Epithelial cell of esophagus (primary cell): ENCODE measurements around the gene E4F1.

ENCODE experiments used
- DNase-seq: peaks from one replicate; pipeline ENCODE4 v3.0.0; 2010; ENCODE audit warnings: low read depth
- H3K4me3 ChIP-seq: 2 replicates; pipeline ENCODE4 v1.5.1; 2011; ENCODE audit warnings: mild to moderate bottlenecking, low read length, control low read depth
- TF ChIP-seq, protein P1 (sequence below): IDR thresholded peaks from 2 replicates; pipeline ENCODE4 v1.5.1; 2011; ENCODE audit warnings: low read depth, mild to moderate bottlenecking, low read length, control low read depth, inconsistent platforms; ENCODE audit not compliant: insufficient read depth; ENCODE audit errors: missing control alignments

E4F1 gene

DNA sequence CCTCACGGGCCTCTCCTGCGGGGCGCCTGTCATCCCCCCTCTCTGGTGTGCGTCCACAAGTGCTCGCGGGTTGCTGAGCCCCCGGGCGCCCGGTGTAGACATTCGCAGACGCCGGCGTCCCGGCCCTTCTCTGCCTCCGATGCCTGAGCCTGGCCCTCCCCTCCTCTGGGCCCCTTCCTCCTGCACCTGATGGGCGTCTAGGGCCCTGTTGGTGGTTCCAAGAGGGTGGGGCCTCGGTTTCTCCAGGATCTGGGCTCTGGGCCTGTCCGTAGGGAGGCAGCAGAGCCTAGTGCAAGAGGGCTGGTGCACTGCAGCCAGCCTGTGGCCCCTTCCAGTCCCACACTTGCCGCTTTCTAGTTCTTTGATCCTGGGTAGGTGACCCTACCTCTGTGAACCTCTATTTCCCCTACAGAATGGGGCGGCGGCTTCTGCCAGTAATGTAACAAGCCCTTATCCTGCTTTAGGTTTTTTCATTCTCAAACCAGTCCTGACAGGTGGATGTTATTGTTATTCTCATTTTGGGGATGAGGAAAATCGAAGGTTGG lies 623 bp downstream of the E4F1 start:
- DNase-seq, result peak; percentile 63
- TF ChIP-seq, protein P1, sequence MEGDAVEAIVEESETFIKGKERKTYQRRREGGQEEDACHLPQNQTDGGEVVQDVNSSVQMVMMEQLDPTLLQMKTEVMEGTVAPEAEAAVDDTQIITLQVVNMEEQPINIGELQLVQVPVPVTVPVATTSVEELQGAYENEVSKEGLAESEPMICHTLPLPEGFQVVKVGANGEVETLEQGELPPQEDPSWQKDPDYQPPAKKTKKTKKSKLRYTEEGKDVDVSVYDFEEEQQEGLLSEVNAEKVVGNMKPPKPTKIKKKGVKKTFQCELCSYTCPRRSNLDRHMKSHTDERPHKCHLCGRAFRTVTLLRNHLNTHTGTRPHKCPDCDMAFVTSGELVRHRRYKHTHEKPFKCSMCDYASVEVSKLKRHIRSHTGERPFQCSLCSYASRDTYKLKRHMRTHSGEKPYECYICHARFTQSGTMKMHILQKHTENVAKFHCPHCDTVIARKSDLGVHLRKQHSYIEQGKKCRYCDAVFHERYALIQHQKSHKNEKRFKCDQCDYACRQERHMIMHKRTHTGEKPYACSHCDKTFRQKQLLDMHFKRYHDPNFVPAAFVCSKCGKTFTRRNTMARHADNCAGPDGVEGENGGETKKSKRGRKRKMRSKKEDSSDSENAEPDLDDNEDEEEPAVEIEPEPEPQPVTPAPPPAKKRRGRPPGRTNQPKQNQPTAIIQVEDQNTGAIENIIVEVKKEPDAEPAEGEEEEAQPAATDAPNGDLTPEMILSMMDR, result peak; percentile 15
- H3K4me3 ChIP-seq, result peak overlapping the region; percentile 87

DNA sequence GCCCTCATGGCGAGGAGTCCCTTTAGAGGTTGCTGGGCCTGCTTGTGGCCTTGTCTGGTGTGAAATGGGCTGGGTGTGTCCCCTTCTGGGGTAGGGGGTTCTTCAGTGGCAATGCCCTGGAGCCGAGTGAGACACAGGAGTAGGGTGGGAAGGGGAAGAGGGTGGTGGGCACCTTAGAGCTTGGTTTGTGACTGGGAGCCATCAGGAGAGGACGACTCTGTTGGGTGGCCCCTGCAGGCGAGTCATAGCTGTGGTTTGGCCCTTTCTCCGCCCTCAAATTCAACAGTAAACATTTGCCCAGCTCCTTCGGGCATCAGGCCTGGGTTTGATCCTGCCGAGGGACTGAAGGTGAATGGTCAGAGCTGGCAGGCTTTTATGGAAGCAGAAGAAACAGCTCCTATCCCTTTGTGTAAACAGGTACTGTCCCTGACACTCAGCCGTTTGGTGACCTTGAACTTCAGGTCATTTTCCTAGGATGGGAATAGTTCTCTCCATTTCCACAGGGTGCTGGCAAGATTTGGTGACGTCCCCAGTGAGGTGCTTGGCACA lies 2.9 kb downstream of the E4F1 start:
- no peak for DNase-seq
- no peak overlapping the region for H3K4me3 ChIP-seq
- TF ChIP-seq, protein P1, result no peak

DNA sequence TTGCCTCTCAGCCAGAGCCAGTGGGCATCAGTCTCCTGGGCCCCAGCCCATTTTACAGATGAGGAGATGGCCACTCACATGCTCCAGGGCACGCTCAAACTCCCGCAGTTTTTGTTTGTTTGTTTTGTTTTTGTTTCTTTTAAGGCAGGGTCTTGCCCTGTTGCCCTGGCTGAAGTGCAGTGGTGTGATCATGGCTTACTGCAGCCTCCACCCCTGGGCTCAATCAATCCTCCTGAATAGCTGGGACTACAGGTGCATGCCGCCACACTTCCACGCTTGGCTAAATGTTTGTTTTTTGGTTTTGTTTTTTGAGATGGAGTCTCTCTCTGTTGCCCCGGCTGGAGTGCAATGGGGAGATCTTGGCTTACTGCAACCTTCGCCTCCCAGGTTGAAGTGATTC lies 3.5 kb downstream of the E4F1 start:
- TF ChIP-seq, protein P1, result no peak
- H3K4me3 ChIP-seq, result no peak overlapping the region
- DNase-seq, result no peak

DNA sequence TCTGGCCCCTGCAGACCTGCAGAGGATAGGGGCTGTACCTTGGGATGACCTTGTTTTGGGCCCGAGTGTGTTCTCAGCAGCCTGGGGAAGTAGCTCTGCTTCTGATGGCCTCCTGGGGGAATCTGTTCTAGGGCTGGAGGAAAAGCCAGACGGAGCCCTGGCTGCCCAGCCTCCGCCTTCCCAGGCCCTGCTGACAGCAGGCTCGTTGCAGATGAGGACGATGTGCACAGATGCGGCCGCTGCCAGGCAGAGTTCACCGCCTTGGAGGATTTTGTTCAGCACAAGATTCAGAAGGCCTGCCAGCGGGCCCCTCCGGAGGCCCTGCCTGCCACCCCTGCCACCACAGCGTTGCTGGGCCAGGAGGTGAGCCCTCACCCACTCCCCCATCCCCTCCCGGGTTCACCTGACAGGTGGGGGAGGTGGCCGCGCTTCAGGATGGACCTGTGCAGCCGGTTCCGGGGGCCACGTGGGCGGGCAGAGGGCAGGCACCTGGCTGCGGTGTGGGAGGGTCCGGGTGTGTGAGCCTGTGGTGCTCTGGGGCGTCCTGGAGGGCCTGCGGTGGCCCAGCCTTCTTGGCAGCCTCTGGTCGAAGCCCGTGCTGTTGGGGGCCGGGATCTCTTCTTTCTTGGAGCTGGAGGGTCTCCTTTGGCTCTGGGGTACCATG lies 4.9 kb downstream of the E4F1 start:
- DNase-seq, result no peak
- no peak overlapping the region for H3K4me3 ChIP-seq
- TF ChIP-seq, protein P1, result no peak

DNA sequence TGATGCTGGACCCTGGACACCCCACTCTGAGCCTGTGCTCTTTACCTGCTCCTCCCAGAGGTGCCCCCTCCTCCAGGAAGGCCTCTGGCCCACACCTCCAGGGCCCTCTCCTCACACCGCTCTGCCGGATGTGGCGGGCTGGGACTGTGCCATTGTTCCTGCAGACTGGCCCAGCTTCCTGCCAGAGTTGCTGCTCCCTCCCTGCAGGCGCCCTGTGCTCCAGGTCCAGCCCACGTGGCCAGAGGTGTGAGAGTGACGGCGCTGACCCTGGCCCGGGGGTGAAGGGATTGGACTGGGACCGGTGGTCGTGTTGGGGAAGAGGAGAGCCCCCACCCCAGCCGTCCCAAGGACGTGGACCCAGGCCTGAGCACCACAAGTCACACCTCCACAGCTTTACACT lies 5.7 kb downstream of the E4F1 start:
- no peak for DNase-seq
- TF ChIP-seq, protein P1, result no peak
- H3K4me3 ChIP-seq, result no peak overlapping the region

DNA sequence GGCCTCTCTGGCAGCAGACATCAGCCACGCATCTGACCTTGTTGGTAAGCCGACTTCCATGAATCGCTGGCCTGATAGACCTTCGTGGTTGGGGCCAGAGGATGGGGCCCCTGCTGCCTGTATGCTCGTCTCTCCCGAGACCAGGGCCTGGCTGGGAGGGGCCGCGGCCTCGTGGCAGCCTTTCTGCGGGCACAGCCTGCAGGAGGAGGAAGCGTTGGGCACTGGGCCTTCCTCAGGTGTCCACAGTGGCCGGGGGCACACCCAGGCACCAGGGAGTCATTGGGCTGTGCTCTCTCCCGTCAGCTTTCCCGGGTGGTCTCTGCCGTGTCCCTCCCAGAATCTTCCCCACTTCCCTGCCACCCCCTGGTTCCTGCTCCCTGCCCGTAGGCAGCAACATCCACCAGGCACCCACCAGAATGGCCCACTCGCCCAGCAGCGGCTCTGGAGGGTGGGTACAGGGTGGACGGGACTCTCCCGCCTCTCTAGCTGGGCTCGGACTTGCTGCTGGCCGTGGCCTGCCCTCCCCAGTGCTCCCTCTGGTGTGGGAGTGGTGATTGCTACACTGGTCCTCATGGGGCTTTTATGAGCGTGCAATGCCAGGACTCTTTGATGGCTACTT lies 6.3 kb downstream of the E4F1 start:
- DNase-seq, result no peak
- TF ChIP-seq, protein P1, result no peak
- H3K4me3 ChIP-seq, result no peak overlapping the region
